Bronchial epithelial cell (primary cell): Measurements from ENCODE around the gene SLC6A12. TPM values are rescaled to one million over a fixed set of nuclear protein-coding genes. Genes with fewer than 3 reads are reported as not detected.

Experiments used
- DNase-seq: peaks from one replicate; pipeline ENCODE4 v3.0.0-alpha.2; 2010; ENCODE audit warnings: low read depth
- FAIRE-seq: peaks from 2 replicates; lab custom pipeline; 2011; peaks lifted over from hg19 to GRCh38; lab: Jason Lieb, UNC
- H3K27me3 ChIP-seq: 2 replicates; pipeline ENCODE4 v1.5.1; 2011; ENCODE audit warnings: low read length; ENCODE audit not compliant: control insufficient read depth, insufficient read depth
- H3K36me3 ChIP-seq: 2 replicates; pipeline ENCODE4 v1.5.1; 2011; ENCODE audit warnings: low read length; ENCODE audit not compliant: control insufficient read depth, insufficient read depth
- H3K4me3 ChIP-seq: 2 replicates; pipeline ENCODE4 v1.5.1; 2011; ENCODE audit warnings: mild to moderate bottlenecking, low read depth, low read length, control low read depth
- total RNA-seq: library from RNA; depleted of rRNA; stranded (reverse); fragments of >200 nt; gene quantifications from 2 replicates; pipeline ENCODE4 v1.2.1, GENCODE V29; 2014
- TF ChIP-seq, protein P1 (sequence below): IDR thresholded peaks from 2 replicates; pipeline ENCODE4 v1.5.1; 2011; ENCODE audit warnings: mild to moderate bottlenecking, moderate library complexity, low read length, control low read depth, inconsistent platforms; ENCODE audit not compliant: insufficient read depth, severe bottlenecking

Gene SLC6A12
- total RNA-seq, 1 donor from 2014 or later = not detected

DNA sequence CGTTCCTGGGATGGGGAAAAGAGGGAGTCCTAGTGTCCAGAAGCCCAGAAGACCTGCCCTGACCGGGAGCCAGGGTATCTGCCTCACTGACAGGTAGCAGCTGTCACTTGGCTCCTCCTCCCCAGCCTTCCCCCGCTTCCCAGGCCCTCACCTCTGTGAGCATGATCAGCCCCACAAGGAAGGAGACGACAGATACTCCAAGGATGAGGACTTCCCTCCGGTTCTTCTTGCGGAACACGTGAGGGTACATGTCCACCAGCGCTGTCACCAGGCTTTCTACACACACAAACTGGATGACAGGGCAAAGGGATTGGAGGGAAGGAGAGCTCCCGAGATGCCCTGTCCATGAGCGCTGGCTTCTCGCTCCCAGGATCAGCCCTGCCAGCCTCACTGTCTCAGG is 9.9 kb upstream of the SLC6A12 start:
- no peaks in the 10 kb centered on the region for H3K27me3 ChIP-seq
- FAIRE-seq (peak; percentile 79), DNase-seq (no peak)
- no peaks in the 10 kb centered on the region for H3K36me3 ChIP-seq
- no peak overlapping the region for H3K4me3 ChIP-seq
- TF ChIP-seq, protein P1, sequence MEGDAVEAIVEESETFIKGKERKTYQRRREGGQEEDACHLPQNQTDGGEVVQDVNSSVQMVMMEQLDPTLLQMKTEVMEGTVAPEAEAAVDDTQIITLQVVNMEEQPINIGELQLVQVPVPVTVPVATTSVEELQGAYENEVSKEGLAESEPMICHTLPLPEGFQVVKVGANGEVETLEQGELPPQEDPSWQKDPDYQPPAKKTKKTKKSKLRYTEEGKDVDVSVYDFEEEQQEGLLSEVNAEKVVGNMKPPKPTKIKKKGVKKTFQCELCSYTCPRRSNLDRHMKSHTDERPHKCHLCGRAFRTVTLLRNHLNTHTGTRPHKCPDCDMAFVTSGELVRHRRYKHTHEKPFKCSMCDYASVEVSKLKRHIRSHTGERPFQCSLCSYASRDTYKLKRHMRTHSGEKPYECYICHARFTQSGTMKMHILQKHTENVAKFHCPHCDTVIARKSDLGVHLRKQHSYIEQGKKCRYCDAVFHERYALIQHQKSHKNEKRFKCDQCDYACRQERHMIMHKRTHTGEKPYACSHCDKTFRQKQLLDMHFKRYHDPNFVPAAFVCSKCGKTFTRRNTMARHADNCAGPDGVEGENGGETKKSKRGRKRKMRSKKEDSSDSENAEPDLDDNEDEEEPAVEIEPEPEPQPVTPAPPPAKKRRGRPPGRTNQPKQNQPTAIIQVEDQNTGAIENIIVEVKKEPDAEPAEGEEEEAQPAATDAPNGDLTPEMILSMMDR = no peak

GRCh38 chr12:221736-222135 is 7.8 kb upstream of the SLC6A12 start:
- no peak for DNase-seq
- Histone ChIP-seq H3K27me3 (no peaks in the 10 kb centered on the region), H3K36me3 (no peaks in the 10 kb centered on the region), H3K4me3 (no peak overlapping the region)
- TF ChIP-seq, protein P1 = no peak
- no peak for FAIRE-seq

DNA sequence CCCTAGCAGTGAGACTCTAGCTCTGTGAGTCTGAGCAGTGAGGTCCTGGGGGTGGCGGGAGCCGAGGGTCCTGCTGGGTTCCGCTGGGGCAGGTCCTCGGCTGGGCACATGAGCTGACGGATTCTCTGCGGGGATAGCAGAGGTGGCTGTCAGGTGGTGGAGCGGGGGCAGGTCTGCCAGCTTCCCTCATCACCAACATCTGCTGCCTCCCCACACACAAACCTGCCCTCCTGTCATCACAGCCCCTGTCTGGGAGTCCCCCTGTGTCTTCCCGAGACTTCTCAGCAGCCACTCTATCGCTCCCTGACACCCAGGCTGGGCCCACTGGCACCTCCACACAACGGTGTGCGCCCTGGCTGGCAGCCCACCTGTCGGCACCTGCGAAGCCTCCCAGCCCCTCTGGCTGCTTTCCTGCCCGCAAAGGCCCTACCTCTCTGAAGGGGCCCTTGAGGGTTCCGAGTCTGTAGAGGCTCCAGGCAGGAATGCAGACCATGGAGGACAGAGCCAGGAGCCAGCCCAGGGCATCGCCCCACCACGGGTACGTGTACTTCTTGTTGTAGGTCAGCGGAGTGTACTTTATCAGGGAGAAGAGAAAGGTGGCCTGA is 7.1 kb upstream of the SLC6A12 start:
- DNase-seq (no peak), FAIRE-seq (no peak)
- no peaks in the 10 kb centered on the region for H3K36me3 ChIP-seq
- TF ChIP-seq, protein P1 = no peak
- H3K4me3 ChIP-seq = no peak overlapping the region
- H3K27me3 ChIP-seq = no peaks in the 10 kb centered on the region

DNA sequence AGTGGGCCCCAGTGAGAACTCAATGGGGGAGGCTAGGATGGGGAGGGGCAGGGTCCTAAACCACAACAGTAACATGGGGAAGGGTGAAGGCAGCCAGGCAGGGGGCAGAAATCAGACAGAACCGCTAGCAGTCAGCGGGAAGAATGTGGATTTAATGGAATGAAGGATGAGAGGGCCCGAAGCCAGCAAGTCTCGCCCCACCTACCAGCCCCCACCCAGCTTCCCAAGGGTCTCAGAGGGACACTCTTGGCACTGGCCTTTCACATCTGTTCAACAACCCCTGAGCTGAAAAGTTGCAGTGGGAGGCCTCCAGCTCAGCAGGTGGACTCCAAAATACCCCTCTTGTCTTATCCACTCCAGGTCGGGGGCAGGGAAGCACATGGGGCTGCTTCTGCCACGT is 6.5 kb upstream of the SLC6A12 start:
- DNase-seq (no peak), FAIRE-seq (no peak)
- H3K27me3 ChIP-seq = no peaks in the 10 kb centered on the region
- H3K36me3 ChIP-seq = no peaks in the 10 kb centered on the region
- H3K4me3 ChIP-seq = no peak overlapping the region
- TF ChIP-seq, protein P1 = no peak

DNA sequence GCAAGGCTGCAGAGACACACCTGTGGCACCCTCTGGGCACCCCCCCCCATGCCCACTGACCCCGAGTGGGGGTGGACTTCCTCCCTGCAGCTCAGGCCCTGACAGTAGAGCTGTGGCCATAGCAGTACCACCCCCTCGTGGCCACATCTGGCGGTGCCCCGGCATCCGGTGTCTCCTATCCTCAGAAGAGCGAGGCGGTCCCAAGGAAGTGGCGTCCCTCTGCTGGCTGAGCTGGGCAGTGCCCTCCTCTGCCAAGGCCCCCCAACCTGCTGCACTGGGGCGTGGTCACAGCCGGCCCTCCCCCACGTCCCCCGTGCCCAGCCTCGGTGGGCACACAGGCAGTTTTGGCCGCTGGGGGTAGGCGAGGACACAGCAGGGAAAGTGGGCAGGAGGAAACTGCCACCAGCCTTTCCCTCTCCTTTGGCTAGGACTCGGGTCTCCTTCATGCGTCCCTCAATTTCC is 6.0 kb upstream of the SLC6A12 start:
- H3K27me3 ChIP-seq = no peaks in the 10 kb centered on the region
- TF ChIP-seq, protein P1 = peak; percentile 60
- H3K4me3 ChIP-seq = no peak overlapping the region
- FAIRE-seq = no peak
- H3K36me3 ChIP-seq = no peaks in the 10 kb centered on the region
- DNase-seq = peak; percentile 24
